Gastrocnemius medialis (tissue), 4 donors: ENCODE measurements around the gene CCS. TPM values are rescaled to one million over a fixed set of nuclear protein-coding genes. Genes with fewer than 3 reads are reported as not detected.

Source experiments
- ATAC-seq, 2 donors: fragments of 150-250 bp; one replicate each; pipeline ENCODE4 v1.9.1; 2016
- DNase-seq, 2 donors: peaks; one replicate each; pipeline ENCODE4 v3.0.0-alpha.2; 2019
- H3K27ac ChIP-seq, 4 donors: fragments of 200-600 bp; sonication (generic); 1 replicate in 1 of 4; 2 replicates in 3 of 4; pipeline ENCODE4 v1.5.1; 2016 to 2018; ENCODE audit warnings: mild to moderate bottlenecking in 2 of 4, moderate library complexity in 1 of 4
- H3K27me3 ChIP-seq, 3 donors: fragments of 200-600 bp; sonication (generic) in 2 of 3; 1 replicate in 1 of 3; 2 replicates in 2 of 3; pipeline versions ENCODE4 v1.5.1 to v1.6.0; 2016 to 2019; ENCODE audit warnings: mild to moderate bottlenecking in 1 of 3, moderate library complexity in 1 of 3
- H3K36me3 ChIP-seq, 2 donors: fragments of 200-600 bp; sonication (generic) in 1 of 2; one replicate each; pipeline ENCODE4 v1.5.1; 2017 to 2018
- H3K4me1 ChIP-seq, 2 donors: fragments of 200-600 bp; sonication (generic) in 1 of 2; one replicate each; pipeline ENCODE4 v1.5.1; 2016 to 2017; ENCODE audit warnings: mild to moderate bottlenecking in 2 of 2
- H3K4me3 ChIP-seq, 4 donors: fragments of 200-600 bp; sonication (generic) in 3 of 4; 1 replicate in 1 of 4; 2 replicates in 3 of 4; pipeline ENCODE4 v1.5.1; 2016 to 2019; ENCODE audit warnings: mild to moderate bottlenecking in 2 of 4
- H3K9me3 ChIP-seq, 3 donors: fragments of 200-600 bp; sonication (generic) in 2 of 3; 1 replicate in 1 of 3; 2 replicates in 2 of 3; pipeline ENCODE4 v1.5.1; 2016 to 2019
- CTCF ChIP-seq, 5 experiments: fragments of 450-650 bp in 3 of 5; fragments of 200-600 bp in 2 of 5; sonication (generic) in 2 of 5; IDR thresholded peaks in 4 of 5; conservative IDR thresholded peaks in 1 of 5; 1 replicate in 4 of 5; 2 replicates in 1 of 5; pipeline ENCODE4 v1.5.1; 2016 to 2019; ENCODE audit warnings: antibody characterized with exemption in 5 of 5, mild to moderate bottlenecking in 3 of 5, moderate library complexity in 3 of 5
- POLR2A ChIP-seq, 2 donors: fragments of 450-650 bp; IDR thresholded peaks; one replicate each; pipeline ENCODE4 v1.6.1; 2017; ENCODE audit warnings: antibody characterized with exemption in 2 of 2, mild to moderate bottlenecking in 2 of 2, moderate library complexity in 2 of 2
- in situ Hi-C, 4 donors: fragments of 200-750 bp; cut with MboI; loops; one replicate each; pipeline versions ENCODE4 v1.15.0 to v1.8.0; 2017; ENCODE audit warnings: low sequenced_read_pairs in 4 of 4
- intact Hi-C: fragments of 100-400 bp; cut with DNase I; formaldehyde crosslinking; loops from one replicate; pipeline ENCODE4 v1.15.1; 2023; ENCODE audit warnings: low total_unique reads
- total RNA-seq, 4 donors: library from RNA; depleted of rRNA; stranded (reverse); fragments of >200 nt; gene quantifications; one replicate each; pipeline versions ENCODE4 v1.1.0 to v1.2.3, GENCODE V29; 2016

The CCS gene
- total RNA-seq, 4 donors from 2014 or later, result 9.0 to 12.3 (median 11.7) TPM

- intact Hi-C loops, result no loop called here
- peaks cover 0 to 21% of the 10 kb centered on the region in 2 donors for H3K36me3 ChIP-seq
- H3K27ac ChIP-seq, result no peak overlapping the region
- in situ Hi-C loops, result no loop called here
- peaks cover 0 to 6% (median 0%) of the 10 kb centered on the region in 3 donors for H3K27me3 ChIP-seq
- DNase-seq, result no peak
- H3K4me1 ChIP-seq, result peaks cover 6 to 10% of the 10 kb centered on the region in 2 donors
- ATAC-seq, result no peak
- no peaks in the 10 kb centered on the region for H3K9me3 ChIP-seq
- H3K4me3 ChIP-seq, result no peak overlapping the region
- TF ChIP-seq POLR2A (IDR thresholded peaks at IDR 0.05), result no peak
- no peak for TF ChIP-seq CTCF (IDR thresholded peaks at IDR 0.05 in 4 of 5, conservative IDR thresholded peaks at IDR 0.05 in 1 of 5)
Observed at GRCh38 chr11:66559866-66560676, 32.9 kb upstream of the CCS start.

- no peak for TF ChIP-seq POLR2A (IDR thresholded peaks at IDR 0.05)
- Histone ChIP-seq H3K4me1 (peaks cover 6 to 10% of the 10 kb centered on the region in 2 donors), H3K9me3 (no peaks in the 10 kb centered on the region), H3K4me3 (no peak overlapping the region), H3K27ac (no peak overlapping the region), H3K27me3 (peaks cover 0 to 6% (median 0%) of the 10 kb centered on the region in 3 donors), H3K36me3 (peaks cover 0 to 21% of the 10 kb centered on the region in 2 donors)
- intact Hi-C loops, result no loop called here
- ATAC-seq, result no peak
- no peak for DNase-seq
- in situ Hi-C loops, result no loop called here
Observed at GRCh38 chr11:66561178-66561974, 31.6 kb upstream of the CCS start.

- DNase-seq, result no peak
- H3K27me3 ChIP-seq, result peaks cover 0 to 6% (median 0%) of the 10 kb centered on the region in 3 donors
- H3K36me3 ChIP-seq, result peaks cover 0 to 21% of the 10 kb centered on the region in 2 donors
- H3K4me1 ChIP-seq, result peaks cover 6 to 10% of the 10 kb centered on the region in 2 donors
- TF ChIP-seq POLR2A (IDR thresholded peaks at IDR 0.05) (no peak), CTCF (IDR thresholded peaks at IDR 0.05 in 4 of 5, conservative IDR thresholded peaks at IDR 0.05 in 1 of 5) (no peak)
- intact Hi-C loops, result no loop called here
- no peak for ATAC-seq
- in situ Hi-C loops, result no loop called here
- no peaks in the 10 kb centered on the region for H3K9me3 ChIP-seq
- no peak overlapping the region for H3K27ac ChIP-seq
- no peak overlapping the region for H3K4me3 ChIP-seq
Observed at GRCh38 chr11:66561975-66562248, 31.1 kb upstream of the CCS start.

GRCh38 chr11:66562275-66562674, 30.7 kb upstream of the CCS start:
- in situ Hi-C loops (no loop called here), intact Hi-C loops (no loop called here)
- Histone ChIP-seq H3K27ac (no peak overlapping the region), H3K36me3 (peaks cover 0 to 21% of the 10 kb centered on the region in 2 donors), H3K4me3 (no peak overlapping the region), H3K9me3 (no peaks in the 10 kb centered on the region), H3K27me3 (peaks cover 0 to 6% (median 0%) of the 10 kb centered on the region in 3 donors), H3K4me1 (peaks cover 6 to 14% of the 10 kb centered on the region in 2 donors)
- no peak for TF ChIP-seq POLR2A (IDR thresholded peaks at IDR 0.05)
- TF ChIP-seq CTCF (IDR thresholded peaks at IDR 0.05 in 4 of 5, conservative IDR thresholded peaks at IDR 0.05 in 1 of 5), result no peak
- ATAC-seq (no peak), DNase-seq (no peak)

- in situ Hi-C loops, result no loop called here
- Histone ChIP-seq H3K27me3 (peaks cover 0 to 2% (median 0%) of the 10 kb centered on the region in 3 donors), H3K4me3 (no peak overlapping the region), H3K4me1 (peaks cover 6 to 21% of the 10 kb centered on the region in 2 donors), H3K36me3 (peaks cover 0 to 21% of the 10 kb centered on the region in 2 donors), H3K27ac (no peak overlapping the region), H3K9me3 (no peaks in the 10 kb centered on the region)
- no peak for DNase-seq
- intact Hi-C loops, result no loop called here
- ATAC-seq, result no peak
- TF ChIP-seq CTCF (IDR thresholded peaks at IDR 0.05 in 4 of 5, conservative IDR thresholded peaks at IDR 0.05 in 1 of 5), result no peak
- TF ChIP-seq POLR2A (IDR thresholded peaks at IDR 0.05), result no peak
Observed at GRCh38 chr11:66562907-66563583, 29.9 kb upstream of the CCS start.
